ENCODE results near the gene NME5. TPM values are rescaled to one million over a fixed set of nuclear protein-coding genes. Genes with fewer than 3 reads are reported as not detected.
A peak's percentile ranks its signal among the peaks of the same experiment; 100 is the strongest.
"Not testable (repeated sequence)": the region's sequence is repeated elsewhere in the genome, so short reads cannot be mapped to it uniquely, and the experiment has no call there.

The NME5 gene
- total RNA-seq, 6 experiments from 2014 or later: 0.22 to 0.32 (median 0.29) TPM; not detected in 3

- Histone ChIP-seq H3K27ac (no peak overlapping the region), H3K9me3 (no peaks in the 10 kb centered on the region), H3K36me3 (peaks cover 6 to 78% (median 43%) of the 10 kb centered on the region in 4 donors), H3K4me1 (no peaks in the 10 kb centered on the region), H3K4me3 (no peak overlapping the region), H3K27me3 (no peaks in the 10 kb centered on the region)
- DNase-seq: no peak
- no peak for ATAC-seq
- 85% methylated on average over 4 of the region's 5 CpGs for WGBS (ENCODE audit: insufficient coverage, low coverage, low lambda C conversion rate, missing lambda C conversion rate)
- TF ChIP-seq CTCF (IDR thresholded peaks at IDR 0.05): no peak
- no peak for TF ChIP-seq POLR2A (IDR thresholded peaks at IDR 0.05)
- intact Hi-C loops (cut with DNase I): no loop called here
Observed at GRCh38 chr5:138159666-138160065, 20.4 kb upstream of the NME5 start.

DNA sequence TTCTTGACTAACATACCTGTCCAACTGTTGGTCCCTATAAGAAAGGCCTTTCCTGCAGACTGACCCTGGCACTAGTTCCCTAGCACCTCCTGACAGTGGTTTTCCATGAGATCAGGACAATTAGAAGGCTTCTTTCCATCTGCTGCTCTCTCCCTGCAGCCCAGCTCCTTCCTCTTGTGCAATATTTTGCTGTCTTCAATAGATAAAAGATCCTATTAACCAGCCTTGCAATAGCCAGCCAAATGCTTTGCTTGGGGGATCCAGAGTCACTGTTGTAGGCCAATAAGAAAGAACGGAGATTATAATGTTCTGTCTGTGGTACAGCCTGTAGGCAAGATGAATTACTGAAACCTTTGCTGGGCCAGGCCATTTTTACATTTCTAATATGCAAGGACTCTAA is 18.4 kb upstream of the NME5 start:
- intact Hi-C loops (cut with DNase I): no loop called here
- no peak for DNase-seq
- Histone ChIP-seq H3K4me1 (no peaks in the 10 kb centered on the region), H3K9me3 (no peaks in the 10 kb centered on the region), H3K36me3 (peaks cover 0 to 57% (median 30%) of the 10 kb centered on the region in 4 donors), H3K4me3 (no peak overlapping the region), H3K27ac (no peak overlapping the region), H3K27me3 (no peaks in the 10 kb centered on the region)
- no peak for ATAC-seq
- 85% methylated on average over 1 of the region's 1 CpG for WGBS (ENCODE audit: insufficient coverage, low coverage, low lambda C conversion rate, missing lambda C conversion rate)
- TF ChIP-seq CTCF (IDR thresholded peaks at IDR 0.05) (no peak), POLR2A (IDR thresholded peaks at IDR 0.05) (no peak)

DNA sequence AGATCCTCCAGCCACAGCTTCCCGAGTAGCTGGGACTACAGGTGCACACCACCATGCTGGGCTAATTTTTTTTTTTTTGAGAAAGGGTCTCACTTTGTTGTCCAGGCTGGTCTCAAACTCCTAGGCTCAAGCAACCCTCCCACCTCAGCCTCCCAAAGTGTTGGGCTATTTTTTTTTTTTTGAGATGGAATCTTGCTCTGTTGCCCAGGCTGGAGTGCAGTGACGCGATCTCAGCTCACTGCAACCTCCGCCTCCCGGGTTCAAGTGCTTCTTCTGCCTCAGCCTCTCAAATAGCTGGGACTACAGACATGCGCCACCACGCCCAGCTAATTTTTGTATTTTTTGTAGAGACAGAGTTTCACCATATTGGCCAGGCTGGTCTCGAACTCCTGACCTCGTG is 16.7 kb upstream of the NME5 start:
- H3K9me3 ChIP-seq; H3K27ac ChIP-seq; H3K4me1 ChIP-seq; intact Hi-C loops (cut with DNase I); ATAC-seq; H3K4me3 ChIP-seq; DNase-seq; H3K27me3 ChIP-seq: not testable (repeated sequence)
- 95% methylated on average over 9 of the region's 9 CpGs for WGBS (ENCODE audit: insufficient coverage, low coverage, low lambda C conversion rate, missing lambda C conversion rate)
- peaks cover 0 to 41% (median 22%) of the 10 kb centered on the region in 4 donors for H3K36me3 ChIP-seq

GRCh38 chr5:138149530-138149929 is 10.3 kb upstream of the NME5 start:
- Histone ChIP-seq H3K27me3 (no peaks in the 10 kb centered on the region), H3K36me3 (no peaks in the 10 kb centered on the region), H3K27ac (no peak overlapping the region), H3K4me1 (no peaks in the 10 kb centered on the region), H3K9me3 (no peaks in the 10 kb centered on the region), H3K4me3 (no peak overlapping the region)
- TF ChIP-seq CTCF (IDR thresholded peaks at IDR 0.05) (no peak), POLR2A (IDR thresholded peaks at IDR 0.05) (no peak)
- ATAC-seq: no peak
- intact Hi-C loops (cut with DNase I): no loop called here
- WGBS (ENCODE audit: insufficient coverage, low coverage, low lambda C conversion rate, missing lambda C conversion rate): 35% methylated on average over 3 of the region's 3 CpGs
- DNase-seq: no peak

DNA sequence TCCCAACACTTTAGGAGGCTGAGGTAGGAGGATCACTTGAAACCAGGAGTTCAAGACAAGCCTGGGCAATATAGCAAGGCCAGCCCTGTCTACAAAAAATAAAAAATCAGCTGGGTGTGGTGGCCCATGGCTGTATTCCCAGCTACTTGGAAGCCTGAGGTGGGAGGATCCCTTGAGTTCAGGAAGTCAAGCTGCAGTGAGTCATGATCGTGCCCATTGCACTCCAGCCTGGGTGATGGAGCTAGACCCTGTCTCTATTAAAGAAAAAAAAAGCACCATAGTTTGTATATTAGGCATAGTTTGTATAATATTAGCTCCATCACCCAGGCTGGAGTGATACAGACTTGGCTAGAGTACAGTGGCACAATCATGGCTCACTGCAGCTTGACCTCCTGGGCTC is 9.6 kb upstream of the NME5 start:
- no peak overlapping the region for H3K27ac ChIP-seq
- H3K9me3 ChIP-seq: no peaks in the 10 kb centered on the region
- H3K4me1 ChIP-seq: no peaks in the 10 kb centered on the region
- no peaks in the 10 kb centered on the region for H3K36me3 ChIP-seq
- no peak for DNase-seq
- TF ChIP-seq POLR2A (IDR thresholded peaks at IDR 0.05): no peak
- no peak for TF ChIP-seq CTCF (IDR thresholded peaks at IDR 0.05)
- WGBS (ENCODE audit: insufficient coverage, low coverage, low lambda C conversion rate, missing lambda C conversion rate): 55% methylated on average over 1 of the region's 1 CpG
- no peak overlapping the region for H3K4me3 ChIP-seq
- peak in 1 of 4 donors; percentile 69 for ATAC-seq
- intact Hi-C loops (cut with DNase I): no loop called here
- H3K27me3 ChIP-seq: no peaks in the 10 kb centered on the region

- ATAC-seq; intact Hi-C loops (cut with DNase I); H3K4me1 ChIP-seq; DNase-seq; H3K4me3 ChIP-seq; H3K27me3 ChIP-seq; H3K27ac ChIP-seq; H3K36me3 ChIP-seq; H3K9me3 ChIP-seq: not testable (repeated sequence)
- 90% methylated on average over 5 of the region's 6 CpGs for WGBS (ENCODE audit: insufficient coverage, low coverage, low lambda C conversion rate, missing lambda C conversion rate)
Observed at GRCh38 chr5:138143578-138143977, 4.3 kb upstream of the NME5 start.
